ENCODE results near the gene ERVW-1.

- TF ChIP-seq CTCF (IDR thresholded peaks at IDR 0.05) (no peak), EZH2 (IDR thresholded peaks at IDR 0.05) (no peak)
These were observed 31.2 kb upstream of the ERVW-1 start for GRCh38 chr7:92508946-92509345.
